Measurements from ENCODE around the gene LSM7. TPM values are rescaled to one million over a fixed set of nuclear protein-coding genes. Genes with fewer than 3 reads are reported as not detected.
A peak's percentile ranks its signal among the peaks of the same experiment; 100 is the strongest.

Gene LSM7
- total and polyA plus RNA-seq, 8 donors: 59.3 to 104 (median 96.0) TPM

GRCh38 chr19:2309734-2310362 lies 18.5 kb downstream of the LSM7 start:
- no peak for ATAC-seq
- Histone ChIP-seq H3K4me1 (peaks cover 0 to 11% of the 10 kb centered on the region in 2 donors), H3K9me3 (peaks cover 0 to under 1% of the 10 kb centered on the region in 2 donors), H3K4me3 (no peak overlapping the region), H3K36me3 (no peaks in the 10 kb centered on the region), H3K27me3 (peaks cover 46 to 91% of the 10 kb centered on the region in 2 donors), H3K27ac (no peak overlapping the region)
- peak in 1 of 4 donors; percentile 60 for DNase-seq
- intact Hi-C loops (cut with DNase I): no loop called here
- no peak for TF ChIP-seq CTCF (IDR thresholded peaks at IDR 0.05)

GRCh38 chr19:2308114-2308556 lies 20.3 kb downstream of the LSM7 start, which contains the start of gene LINGO3:
Gene LINGO3, minus strand, starts transcription at chr19:2308154. Its CDS starts 16,378 bp downstream, at chr19:2291776.
- H3K4me3 ChIP-seq: no peak within 1 kb of the TSS
- no peaks in the 10 kb centered on the region for H3K9me3 ChIP-seq
- intact Hi-C loops (cut with DNase I): no loop called here
- peaks cover 0 to 17% of the 10 kb centered on the region in 2 donors for H3K4me1 ChIP-seq
- H3K36me3 ChIP-seq: no peaks in the 10 kb centered on the region
- H3K27ac ChIP-seq: no peak within 1 kb of the TSS
- no peak for ATAC-seq
- H3K27me3 ChIP-seq: peaks cover 46 to 99% of the 10 kb centered on the region in 2 donors
- no peak for TF ChIP-seq CTCF (IDR thresholded peaks at IDR 0.05)
- peak in 1 of 4 donors; percentile 69 for DNase-seq

- TF ChIP-seq CTCF (IDR thresholded peaks at IDR 0.05): no peak
- intact Hi-C loops (cut with DNase I): no loop called here
- Histone ChIP-seq H3K4me3 (no peak overlapping the region), H3K9me3 (no peaks in the 10 kb centered on the region), H3K4me1 (peaks cover under 1 to 22% of the 10 kb centered on the region in 2 donors), H3K27ac (no peak overlapping the region), H3K27me3 (peaks cover 46 to 99% of the 10 kb centered on the region in 2 donors), H3K36me3 (no peaks in the 10 kb centered on the region)
- ATAC-seq (no peak), DNase-seq (peak in 1 of 4 donors; percentile 71)
These were observed 20.8 kb downstream of the LSM7 start for GRCh38 chr19:2307518-2308012.

GRCh38 chr19:2306971-2307370 lies 21.4 kb downstream of the LSM7 start:
- DNase-seq: no peak
- Histone ChIP-seq H3K4me1 (peaks cover 4 to 28% of the 10 kb centered on the region in 2 donors), H3K27me3 (peaks cover 47 to 99% of the 10 kb centered on the region in 2 donors), H3K27ac (no peak overlapping the region), H3K4me3 (no peak overlapping the region), H3K36me3 (no peaks in the 10 kb centered on the region), H3K9me3 (no peaks in the 10 kb centered on the region)
- TF ChIP-seq CTCF (IDR thresholded peaks at IDR 0.05): no peak
- no peak for ATAC-seq
- intact Hi-C loops (cut with DNase I): no loop called here

- Histone ChIP-seq H3K27me3 (peaks cover 45 to 99% of the 10 kb centered on the region in 2 donors), H3K4me3 (no peak overlapping the region), H3K36me3 (no peaks in the 10 kb centered on the region), H3K9me3 (no peaks in the 10 kb centered on the region), H3K4me1 (peaks cover 4 to 32% of the 10 kb centered on the region in 2 donors), H3K27ac (no peak overlapping the region)
- intact Hi-C loops (cut with DNase I): no loop called here
- no peak for TF ChIP-seq CTCF (IDR thresholded peaks at IDR 0.05)
- DNase-seq: no peak
- ATAC-seq: no peak
These were observed 22.0 kb downstream of the LSM7 start for GRCh38 chr19:2306281-2306806.

Data from left lung (tissue), 10 donors.